ENCODE data around the gene ZDHHC11B.
"Not testable (repeated sequence)": the region's sequence is repeated elsewhere in the genome, so short reads cannot be mapped to it uniquely, and the experiment has no call there.

The ZDHHC11B gene

DNA sequence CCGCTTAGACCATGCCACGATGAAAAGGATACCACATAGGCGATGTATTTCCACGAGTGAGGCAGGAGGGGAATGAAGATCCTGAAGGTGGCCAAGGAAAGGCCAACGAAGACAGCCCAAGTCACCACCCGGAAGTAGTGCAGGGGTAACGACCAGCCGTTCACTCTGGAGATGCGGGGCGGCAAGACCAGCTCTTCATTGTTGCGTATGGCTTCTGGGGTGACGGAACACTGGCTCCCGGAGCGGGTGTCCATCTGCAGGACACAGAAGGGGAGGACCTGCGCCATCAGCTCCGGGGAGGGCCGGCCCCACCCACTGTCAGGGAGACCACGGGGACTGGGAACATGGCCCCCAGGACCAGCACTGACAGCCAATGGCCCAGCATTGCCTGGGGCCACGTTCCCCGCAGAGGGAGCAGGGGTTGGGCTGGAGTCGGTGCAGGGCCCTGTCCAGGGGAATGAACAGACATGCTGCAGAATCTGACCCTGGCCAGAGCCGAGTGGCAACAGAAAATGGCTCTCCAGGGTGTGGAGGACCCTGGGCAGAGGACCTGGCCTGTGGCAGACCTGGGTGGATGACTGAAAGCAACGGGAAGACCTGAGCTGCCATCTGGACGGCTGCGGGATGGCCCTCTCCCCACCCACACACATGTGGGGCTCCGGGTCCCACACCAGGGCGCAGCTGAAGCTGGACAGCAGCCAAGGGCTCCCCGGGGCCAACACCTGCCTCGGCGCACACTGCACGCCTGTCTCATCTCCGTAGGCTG is 17.7 kb downstream of the ZDHHC11B start:
- no peak for DNase-seq

DNA sequence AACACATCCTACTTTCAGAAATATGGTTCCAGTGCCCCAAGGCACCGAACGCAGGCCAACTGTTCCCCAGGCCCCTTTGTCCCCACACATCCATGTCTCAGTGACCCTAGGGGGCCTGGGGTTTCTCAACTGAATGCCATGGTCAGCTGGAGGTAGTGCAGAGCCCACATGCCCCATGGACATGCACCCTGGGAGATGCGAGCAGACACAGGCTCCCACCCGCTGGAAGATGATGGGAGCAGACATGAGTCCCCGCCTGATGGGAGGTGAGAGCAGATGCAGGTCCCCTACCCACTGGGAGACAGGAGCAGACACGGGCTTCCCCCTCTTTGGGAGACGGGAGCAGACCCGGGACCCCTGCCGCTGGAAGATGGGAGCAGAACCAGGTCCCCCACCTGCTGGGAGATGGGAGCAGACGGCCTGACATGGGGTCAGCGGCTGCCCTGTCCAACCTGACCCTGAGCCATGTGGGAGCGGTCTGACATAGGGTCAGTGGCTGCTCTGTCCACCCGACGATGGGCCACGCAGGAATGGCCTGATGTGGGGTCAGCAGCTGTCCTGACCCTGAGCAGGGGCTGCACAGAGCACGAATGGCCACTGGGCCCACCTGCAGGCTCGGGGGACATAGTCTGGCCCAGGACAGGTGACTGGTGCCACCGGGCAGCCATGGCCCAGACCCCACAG is 18.4 kb downstream of the ZDHHC11B start:
- DNase-seq: no peak

DNA sequence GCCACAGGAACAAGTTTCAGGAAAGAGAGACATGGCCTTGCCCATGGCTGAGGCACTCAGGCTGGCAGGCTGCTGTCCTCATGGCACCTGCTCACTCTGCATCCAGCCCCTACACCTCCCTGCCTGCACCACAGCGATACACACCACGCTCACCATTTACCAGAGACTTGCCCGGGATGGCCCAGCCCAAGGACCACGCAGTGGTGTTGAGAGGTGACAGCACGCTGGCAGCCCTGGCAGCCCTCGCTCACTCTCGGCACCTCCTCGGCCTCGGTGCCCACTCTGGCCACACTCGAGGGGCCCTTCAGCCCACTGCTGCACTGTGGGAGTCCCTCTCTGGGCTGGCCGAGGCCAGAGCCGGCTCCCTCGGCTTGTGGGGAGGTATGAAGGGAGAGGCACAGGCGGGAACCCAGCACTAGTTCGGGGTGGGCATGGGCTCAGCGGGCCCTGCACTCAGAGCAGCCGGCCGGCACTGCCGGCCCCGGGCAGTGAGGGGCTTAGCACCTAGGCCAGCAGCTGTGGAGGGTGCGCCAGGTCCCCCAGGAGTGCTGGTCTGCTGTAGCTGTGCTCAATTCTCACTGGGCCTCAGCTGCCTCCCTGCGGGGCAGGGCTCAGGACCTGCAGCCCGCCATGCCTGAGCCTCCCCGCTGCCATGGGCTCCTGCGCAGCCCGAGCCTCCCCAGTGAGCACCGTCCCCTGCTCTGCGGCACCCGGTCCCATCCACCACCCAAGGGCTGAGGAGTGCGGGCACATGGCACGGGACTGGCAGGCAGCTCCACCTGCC is 20.3 kb downstream of the ZDHHC11B start:
- no peak for DNase-seq

DNA sequence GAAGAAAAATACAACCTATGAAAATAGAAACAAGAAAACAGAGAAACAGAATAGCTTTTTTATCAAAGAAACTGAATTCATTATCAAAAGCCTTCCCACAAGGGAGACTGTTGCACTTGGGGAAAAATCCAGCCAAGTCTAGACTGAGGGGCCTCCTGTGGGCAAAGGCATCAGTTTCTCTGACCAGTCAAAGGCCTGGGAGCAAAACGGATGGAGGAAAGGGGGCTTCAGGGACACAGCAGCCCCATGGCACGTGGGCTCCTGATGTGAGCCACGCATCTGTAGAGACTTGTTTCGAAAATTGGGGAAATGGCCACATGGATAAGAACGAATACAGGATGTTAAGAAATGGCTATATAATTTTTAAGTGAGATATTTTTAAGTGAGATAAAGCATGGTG is 21.1 kb downstream of the ZDHHC11B start:
- no peak for DNase-seq

DNA sequence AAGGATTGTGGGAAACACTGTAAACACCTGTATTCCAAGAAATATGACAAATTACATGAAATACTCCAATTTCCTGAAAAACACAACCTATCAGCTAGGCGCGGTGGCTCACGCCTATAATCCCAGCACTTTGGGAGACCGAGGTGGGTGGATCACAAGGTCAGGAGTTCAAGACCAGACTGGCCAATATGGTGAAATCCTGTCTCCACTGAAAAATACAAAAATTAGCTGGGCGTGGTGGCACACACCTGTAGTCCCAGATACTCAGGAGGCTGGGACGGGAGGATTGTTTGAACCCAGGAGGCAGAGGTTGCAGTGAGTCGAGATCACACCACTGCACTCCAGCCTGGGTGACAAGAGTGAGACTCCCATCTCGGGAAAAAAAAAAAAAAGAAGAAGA is 21.5 kb downstream of the ZDHHC11B start:
- DNase-seq: not testable (repeated sequence)

DNA sequence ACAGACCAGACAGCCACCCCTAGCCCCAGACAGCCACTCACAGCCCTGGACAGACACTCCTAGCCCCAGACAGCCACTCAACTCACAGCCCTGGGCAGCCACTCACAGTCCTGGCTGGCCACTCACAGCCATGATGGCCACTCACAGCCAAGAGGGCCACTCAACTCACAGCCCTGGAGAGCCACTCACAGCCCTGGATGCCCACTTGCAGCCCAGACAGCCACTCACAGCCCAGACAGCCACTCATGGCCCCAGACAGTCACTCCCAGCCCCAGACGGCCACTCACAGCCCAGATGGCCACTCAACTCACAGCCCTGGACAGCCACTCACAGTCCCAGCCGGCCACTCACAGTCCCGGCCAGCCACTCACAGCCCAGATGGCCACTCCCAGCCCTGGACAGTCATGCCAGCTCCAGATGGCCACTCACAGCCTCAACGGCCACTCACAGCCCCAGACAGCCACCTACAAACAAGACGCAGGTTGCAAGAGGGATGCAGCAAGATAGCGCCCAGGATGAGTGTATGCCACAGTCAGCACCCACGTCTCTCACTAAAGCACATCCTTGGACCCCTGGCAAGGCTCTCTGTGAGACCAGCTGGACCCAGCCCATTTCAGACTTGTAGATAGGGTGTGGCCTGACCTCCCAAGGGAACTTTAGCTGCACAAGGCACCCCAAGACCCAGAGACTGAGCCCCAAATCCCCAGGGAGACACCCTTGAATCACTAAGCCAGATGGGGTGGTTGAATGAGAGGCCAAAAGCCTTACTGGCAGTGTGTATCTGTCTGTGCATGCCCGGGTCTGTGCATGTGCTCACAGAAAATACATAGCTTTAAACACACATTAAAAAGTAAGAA is 22.4 kb downstream of the ZDHHC11B start:
- no peak for DNase-seq

DNA sequence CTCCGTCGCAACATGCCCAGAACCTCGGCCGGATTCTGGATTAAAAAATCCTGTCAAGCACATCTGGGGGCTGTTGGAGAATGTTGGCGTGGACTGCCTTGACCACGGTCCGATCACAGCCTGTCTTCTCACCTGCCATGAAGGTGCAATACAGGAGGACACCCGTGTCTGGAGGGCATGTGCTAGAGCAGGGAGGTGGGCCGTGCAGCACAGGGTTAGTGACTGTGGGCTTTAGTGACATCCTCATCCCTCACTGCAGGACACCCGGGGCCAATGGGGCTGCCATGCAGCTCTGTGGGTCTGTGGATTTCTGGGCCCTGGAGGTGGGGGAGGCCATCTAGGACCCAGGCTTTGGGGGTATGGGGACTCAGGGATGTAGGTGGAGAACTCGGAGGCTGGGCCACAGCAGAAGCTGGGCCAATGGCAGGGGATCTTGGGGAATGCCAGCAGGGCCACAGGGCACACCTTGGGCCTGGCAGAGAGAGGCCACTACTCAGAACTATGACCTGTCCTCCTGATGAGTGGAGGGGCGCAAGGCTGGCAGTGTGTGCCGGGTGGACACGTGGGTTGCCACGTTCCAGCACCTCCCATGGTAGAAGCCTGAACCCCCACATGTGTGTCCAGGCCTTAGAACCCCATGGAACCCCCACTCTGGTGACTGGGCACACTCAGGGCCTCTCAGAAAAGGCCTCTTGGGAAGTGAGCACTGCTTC is 23.3 kb downstream of the ZDHHC11B start:
- no peak for DNase-seq

DNA sequence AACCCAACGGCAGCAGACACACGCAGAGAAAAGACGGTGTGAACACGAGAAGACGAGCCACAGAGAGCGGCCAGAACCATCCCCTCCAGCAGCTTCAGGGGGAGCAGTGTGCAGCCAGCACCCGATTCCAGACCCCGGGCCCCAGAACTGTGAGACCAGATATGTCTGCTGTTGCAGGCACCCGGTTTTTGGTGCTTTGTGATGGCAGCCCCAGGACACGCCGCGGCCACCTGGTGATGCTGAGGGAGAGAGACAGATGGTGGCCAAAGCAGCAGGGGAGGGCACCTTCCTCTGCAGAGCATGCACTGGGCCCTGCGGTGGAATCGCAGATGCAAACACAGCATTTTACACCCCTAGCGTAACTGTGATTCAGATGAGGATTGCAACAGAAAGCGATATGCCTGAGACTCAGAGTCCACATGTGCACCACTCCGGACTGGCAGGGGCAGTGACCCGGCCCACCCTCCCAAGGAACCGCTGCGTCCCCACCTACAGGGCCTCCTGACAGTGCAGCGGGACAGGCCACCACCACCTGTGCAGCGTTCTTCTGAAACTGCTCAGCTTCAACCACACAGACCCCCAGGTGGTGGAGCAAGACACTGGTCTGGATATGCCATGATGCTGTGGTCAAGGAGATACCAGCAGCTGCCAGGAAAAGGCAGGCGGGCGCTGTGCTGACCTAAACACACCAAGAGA is 24.0 kb downstream of the ZDHHC11B start:
- no peak for DNase-seq

DNA sequence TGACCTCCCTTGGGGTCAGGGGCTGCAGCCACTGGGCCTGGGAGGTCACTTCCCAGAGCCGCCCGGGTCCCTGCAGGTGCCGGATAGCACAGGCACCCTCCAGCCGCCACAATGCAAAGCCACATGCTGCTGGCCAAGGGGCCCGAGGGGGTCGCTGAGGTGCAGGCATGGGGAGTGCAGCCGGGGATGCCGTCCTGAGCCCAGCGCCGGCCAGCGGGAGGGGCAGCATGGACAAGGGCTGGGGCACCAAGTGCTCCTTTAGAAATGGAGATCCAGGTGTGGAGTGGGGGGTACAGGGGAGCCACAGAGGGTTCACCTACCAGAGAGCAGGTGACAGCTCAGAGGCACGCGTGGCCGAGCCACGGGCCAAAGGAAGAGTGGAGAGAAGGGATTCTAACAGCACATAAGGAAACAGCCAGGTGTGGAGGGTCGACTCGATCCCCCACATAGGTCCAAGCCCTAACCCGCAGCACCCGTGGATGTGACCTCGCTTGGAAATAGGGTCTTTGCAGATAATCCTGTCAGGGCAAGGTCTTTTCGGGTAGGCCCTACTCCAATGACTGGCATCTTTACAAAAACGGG is 24.7 kb downstream of the ZDHHC11B start:
- DNase-seq: no peak

DNA sequence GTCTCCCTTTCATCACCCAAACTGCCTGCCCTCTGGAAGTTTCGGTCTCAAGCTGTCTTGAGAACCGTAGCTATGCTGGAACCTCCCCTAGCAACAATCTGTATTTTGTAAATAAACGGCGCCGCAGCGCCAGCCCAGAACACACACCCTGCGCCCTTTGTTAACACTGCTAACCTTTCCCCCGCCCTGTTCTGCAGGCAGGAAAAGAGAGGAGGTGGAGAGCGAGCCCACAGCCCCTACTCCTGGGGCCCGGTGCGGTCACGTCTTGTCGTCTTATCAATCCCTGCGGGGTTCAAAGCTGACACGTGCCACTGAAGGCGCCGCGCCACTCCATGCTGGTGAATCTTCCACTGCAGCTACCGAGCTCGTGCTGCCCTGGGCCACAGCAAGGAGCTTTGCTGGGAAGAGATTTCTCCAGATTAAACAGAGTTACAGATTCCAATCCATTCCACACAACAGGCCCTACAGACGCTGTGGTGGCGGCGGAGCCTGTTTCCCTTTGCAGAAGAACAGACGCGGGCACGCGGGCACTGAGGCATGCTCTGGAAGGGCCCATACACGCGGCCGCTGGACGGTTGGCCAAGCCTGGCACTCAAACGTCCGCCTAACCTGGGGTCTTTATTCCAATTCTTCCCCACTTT is 25.3 kb downstream of the ZDHHC11B start:
- no peak for DNase-seq

DNA sequence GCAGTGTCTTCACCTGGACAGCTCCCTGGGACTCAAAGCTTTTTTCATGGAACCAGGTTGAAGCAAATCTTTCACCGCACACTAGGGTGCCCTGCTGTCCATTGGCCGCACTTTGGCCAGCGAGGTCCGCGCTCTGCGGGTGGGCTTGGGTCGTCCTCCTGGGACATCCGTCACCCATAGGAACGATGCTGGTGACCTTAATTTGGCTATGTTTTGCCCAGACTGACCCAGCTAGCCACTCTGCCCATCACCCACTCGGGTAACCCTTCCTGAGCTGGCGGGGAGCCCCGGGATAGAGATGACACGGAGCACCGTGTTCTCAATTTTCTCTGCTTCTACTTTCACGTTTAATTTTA is 25.9 kb downstream of the ZDHHC11B start:
- DNase-seq: no peak

DNA sequence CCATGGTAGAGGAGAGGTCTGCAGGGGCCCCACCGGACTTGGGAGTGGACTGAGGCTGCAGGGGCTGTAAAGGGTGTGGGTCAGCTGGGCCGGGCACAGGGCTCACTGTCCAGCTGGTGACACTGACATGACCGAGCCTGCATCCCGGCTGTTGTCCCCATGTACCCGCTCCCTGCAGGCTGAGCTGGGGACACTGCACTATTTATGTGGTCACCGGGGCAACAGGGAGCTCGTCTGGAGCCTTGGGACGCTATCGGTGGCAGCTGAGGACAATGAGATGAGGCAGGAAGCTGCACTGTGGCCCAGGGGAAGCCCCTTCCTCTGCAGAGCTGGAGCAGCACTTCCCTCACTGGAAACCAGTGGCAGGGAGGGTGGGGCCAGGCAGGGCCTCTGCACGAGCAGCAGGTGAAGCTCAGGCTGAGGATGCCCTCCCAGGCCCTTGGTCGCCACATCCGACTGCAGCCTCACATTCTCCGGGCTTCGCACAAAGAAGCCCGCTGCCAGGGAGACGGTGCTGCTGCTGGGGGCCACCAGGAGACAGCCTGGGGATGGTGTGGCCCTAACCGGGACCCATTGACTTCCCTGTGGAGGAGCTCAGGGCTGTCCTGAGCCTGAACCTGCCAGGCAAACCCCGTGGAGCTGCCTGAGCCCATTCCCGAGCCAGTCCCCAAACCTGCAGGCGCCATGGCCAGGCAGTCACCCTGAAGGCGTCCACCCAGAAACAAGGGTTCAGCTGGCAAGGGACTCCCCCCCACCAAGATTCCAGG is 26.4 kb downstream of the ZDHHC11B start:
- no peak for DNase-seq

DNA sequence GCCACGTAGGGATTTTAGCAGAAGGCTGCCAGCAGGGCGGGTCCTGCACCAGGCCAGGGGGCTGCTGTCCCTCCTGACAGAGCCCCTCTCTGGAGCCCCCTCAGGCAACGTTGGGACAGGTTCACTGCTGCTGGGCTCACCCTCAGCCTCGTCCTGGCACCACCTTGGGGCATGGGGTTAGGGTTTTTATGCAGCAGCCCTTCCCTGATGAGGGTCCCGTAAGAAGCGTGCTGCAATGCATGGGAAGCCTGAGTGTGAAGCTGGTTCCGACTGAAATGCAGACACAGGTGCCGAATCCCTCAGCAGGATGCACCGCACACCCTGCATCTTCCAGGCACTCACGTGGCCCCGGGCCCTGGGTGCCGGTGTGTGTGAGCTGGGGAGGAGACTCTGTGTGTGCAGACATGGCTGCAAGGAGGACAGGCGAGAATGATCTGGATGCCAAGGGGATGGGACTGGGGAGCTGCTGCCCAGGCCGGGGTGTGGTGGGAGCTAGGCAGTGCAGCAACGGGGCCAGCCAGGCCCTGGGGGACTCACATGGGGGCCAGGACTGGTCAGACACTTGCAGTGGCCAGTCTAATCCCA is 27.1 kb downstream of the ZDHHC11B start:
- DNase-seq: no peak

DNA sequence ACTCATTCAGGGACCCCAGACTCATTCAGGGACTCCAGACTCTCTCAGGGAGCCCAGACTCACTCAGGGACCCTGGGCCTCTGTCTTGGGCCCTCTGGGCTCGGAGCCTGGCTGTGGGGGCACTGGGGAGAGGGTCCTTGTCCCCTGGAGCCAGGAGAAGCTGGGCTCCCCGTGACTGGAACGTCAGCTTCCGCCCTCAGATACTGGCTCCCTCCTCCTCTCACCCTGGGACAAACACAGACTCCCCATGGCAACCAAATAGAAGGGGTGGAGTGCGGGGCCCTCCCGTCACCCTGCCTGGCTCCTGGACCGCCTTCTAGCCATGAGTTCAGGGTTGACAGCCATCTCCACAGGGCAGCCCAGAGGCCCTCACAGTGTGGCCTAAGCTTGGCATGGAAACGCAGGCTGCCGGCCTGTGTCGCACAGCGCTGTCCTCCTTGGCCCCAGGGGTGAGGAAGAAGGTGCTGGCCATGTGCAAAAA is 27.6 kb downstream of the ZDHHC11B start:
- DNase-seq: no peak

DNA sequence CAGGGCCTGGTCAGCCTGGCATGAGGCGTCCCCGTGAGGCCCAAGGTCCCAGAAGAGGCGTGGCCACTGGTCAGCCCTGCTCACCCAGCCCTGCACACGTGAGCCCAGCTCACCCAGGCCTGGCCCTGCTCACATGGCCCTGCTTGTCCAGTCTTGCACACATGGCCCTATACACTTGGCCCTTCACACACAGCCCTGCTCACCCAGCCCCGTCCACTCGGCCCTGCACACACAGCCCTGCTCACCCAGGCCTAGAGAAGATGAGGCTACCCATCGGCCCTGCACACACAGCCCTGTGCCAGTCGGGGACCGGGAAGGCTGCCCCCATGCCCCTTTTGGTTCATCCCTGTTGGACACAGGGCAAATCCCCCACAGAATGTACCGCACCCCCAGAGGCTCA is 28.4 kb downstream of the ZDHHC11B start:
- DNase-seq: no peak

DNA sequence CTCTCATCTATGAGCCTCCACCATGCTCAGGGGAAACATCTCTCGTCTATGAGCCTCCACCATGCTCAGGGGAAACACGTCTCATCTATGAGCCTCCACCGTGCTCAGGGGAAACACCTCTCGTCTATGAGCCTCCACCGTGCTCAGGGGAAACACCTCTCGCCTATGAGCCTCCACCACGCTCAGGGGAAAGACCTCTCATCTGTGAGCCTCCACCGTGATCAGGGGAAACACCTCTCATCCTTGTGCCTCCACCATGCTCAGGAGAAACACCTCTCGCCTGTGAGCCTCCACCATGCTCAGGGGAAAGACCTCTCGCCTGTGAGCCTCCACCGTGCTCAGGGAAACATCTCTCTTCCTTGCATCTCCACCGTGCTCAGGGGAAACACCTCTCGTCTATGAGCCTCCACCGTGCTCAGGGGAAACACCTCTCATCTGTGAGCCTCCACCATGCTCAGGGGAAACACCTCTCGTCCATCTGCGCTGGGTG is 30.3 kb downstream of the ZDHHC11B start:
- not testable (repeated sequence) for DNase-seq

DNA sequence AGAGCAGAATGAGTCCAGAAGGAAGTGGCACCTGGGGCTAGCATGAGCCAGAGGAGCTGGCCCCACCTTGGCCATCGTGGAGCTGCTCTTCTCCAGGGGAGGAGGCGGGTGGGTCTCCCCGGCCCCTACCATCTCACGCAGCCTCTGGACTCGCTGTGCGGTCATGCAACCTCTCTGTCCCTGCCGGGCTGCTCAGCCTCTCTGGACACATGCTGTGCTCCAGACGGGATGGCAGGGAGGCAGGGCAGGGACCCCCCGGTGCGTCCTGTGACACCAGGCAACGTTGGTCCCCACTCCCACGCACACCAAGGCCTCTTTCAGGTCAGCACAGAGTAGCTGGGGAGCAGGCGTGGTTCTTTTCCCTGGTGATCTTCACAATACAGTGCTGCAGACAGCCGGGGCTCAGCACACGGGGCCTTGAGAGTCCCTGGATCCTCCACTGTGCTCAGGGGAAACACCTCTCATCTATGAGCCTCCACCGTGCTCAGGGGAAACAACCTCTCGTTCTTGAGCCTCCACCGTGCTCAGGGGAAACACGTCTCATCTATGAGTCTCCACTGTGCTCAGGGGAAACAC is 30.9 kb downstream of the ZDHHC11B start:
- not testable (repeated sequence) for DNase-seq

DNA sequence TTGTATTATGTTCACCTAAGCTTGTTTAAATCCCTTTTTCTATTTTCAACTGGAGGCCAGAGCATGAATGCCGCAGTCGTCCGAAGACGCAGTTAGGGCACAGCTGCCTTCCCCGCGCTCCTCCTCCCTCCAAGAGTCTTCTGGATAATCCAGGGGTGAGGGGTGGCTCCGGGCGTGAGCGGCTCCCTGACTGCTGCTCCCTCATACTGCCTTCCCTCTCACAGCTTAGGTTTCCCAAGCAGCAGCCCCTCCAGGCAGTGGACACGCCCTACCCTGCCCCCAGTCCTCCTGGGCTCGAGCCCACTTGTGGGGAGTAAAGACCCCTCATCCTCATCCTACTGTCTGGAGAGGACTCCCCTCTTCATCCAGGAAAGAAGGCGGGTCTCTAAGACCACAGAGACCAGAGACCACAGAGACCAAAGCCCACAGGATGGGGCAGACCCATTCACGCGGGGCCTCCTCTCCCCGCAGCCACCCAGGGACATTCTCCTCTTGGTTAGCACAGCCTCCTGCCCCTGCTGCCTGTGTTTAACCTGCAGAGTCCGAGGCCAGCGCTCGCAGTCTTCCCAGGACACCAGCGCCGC is 31.9 kb downstream of the ZDHHC11B start:
- not testable (repeated sequence) for DNase-seq

Measured in kidney glomerular epithelial cell (primary cell).